CD4-positive, CD25-positive, alpha-beta regulatory T cell (primary cell): ENCODE data around the gene CALN1. TPM values are rescaled to one million over a fixed set of nuclear protein-coding genes. Genes with fewer than 3 reads are reported as not detected.

Experiments used
- ATAC-seq, 2 donors: fragments of 150-1000 bp; cut with Tn5 transposase; one replicate each; pipeline ENCODE4 v1.10.0; 2021; ENCODE audit warnings: low read depth in 2 of 2, moderate number of reproducible peaks in 2 of 2, moderate library complexity in 1 of 2
- DNase-seq, 3 donors: peaks; one replicate each; pipeline versions ENCODE4 v3.0.0 to v3.0.0-alpha.2; 2012 to 2022; ENCODE audit warnings: mixed read lengths in 1 of 3
- H3K27ac ChIP-seq: one replicate; pipeline ENCODE4 v1.7.0; 2013; ENCODE audit warnings: mild to moderate bottlenecking, low read length; ENCODE audit not compliant: insufficient read depth, poor library complexity, severe bottlenecking
- H3K27me3 ChIP-seq: one replicate; pipeline ENCODE4 v1.7.0; 2013; ENCODE audit warnings: low read length; ENCODE audit not compliant: control insufficient read depth, insufficient read depth
- H3K36me3 ChIP-seq: one replicate; pipeline ENCODE4 v1.7.0; 2013; ENCODE audit warnings: mild to moderate bottlenecking, low read length, moderate library complexity; ENCODE audit not compliant: control insufficient read depth, insufficient read depth
- H3K4me1 ChIP-seq: 2 replicates; pipeline ENCODE4 v1.7.0; 2013; ENCODE audit warnings: mild to moderate bottlenecking, low read length; ENCODE audit not compliant: insufficient read depth, control insufficient read depth, poor library complexity, severe bottlenecking
- H3K4me3 ChIP-seq: one replicate; pipeline ENCODE4 v1.7.0; 2013; ENCODE audit warnings: low read depth, mild to moderate bottlenecking, low read length, moderate library complexity
- H3K9me3 ChIP-seq, 2 experiments: 1 replicate in 1 of 2; 2 replicates in 1 of 2; pipeline ENCODE4 v1.7.0; 2013; ENCODE audit warnings: low read length in 2 of 2, mild to moderate bottlenecking in 1 of 2, moderate library complexity in 1 of 2; ENCODE audit not compliant: control insufficient read depth in 2 of 2
- H3K27ac Mint-ChIP-seq, 3 donors: one replicate each; pipeline ENCODE4 v1.8.0; 2020 to 2022; ENCODE audit warnings: mild to moderate bottlenecking in 3 of 3, mixed read lengths in 3 of 3, moderate library complexity in 2 of 3
- H3K27me3 Mint-ChIP-seq: one replicate; pipeline ENCODE4 v1.8.0; 2022; ENCODE audit warnings: mild to moderate bottlenecking, mixed read lengths
- H3K36me3 Mint-ChIP-seq: one replicate; pipeline ENCODE4 v1.8.0; 2020; ENCODE audit warnings: mixed read lengths
- H3K4me1 Mint-ChIP-seq, 4 donors: one replicate each; pipeline ENCODE4 v1.8.0; 2020 to 2022; ENCODE audit warnings: mixed read lengths in 4 of 4, mild to moderate bottlenecking in 1 of 4
- H3K4me3 Mint-ChIP-seq, 4 donors: one replicate each; pipeline ENCODE4 v1.8.0; 2020 to 2022; ENCODE audit warnings: mild to moderate bottlenecking in 4 of 4, mixed read lengths in 4 of 4, moderate library complexity in 3 of 4
- H3K9me3 Mint-ChIP-seq, 7 donors: one replicate each; pipeline ENCODE4 v1.8.0; 2020 to 2022; ENCODE audit warnings: mixed read lengths in 7 of 7, mild to moderate bottlenecking in 3 of 7, moderate library complexity in 2 of 7
- polyA plus RNA-seq, 4 donors: library from polyadenylated mRNA; unstranded; fragments of 300-500 nt; fragmentation: Illumina TruSeq; gene quantifications; one replicate each; pipeline ENCODE4 v1.2.3, GENCODE V29; 2021
- total RNA-seq: library from RNA; stranded (reverse); gene quantifications from one replicate; pipeline ENCODE4 v1.2.3, GENCODE V29; 2022

CALN1 gene
- total and polyA plus RNA-seq, 5 donors from 2014 or later, result 0.52 TPM; not detected in 4

DNA sequence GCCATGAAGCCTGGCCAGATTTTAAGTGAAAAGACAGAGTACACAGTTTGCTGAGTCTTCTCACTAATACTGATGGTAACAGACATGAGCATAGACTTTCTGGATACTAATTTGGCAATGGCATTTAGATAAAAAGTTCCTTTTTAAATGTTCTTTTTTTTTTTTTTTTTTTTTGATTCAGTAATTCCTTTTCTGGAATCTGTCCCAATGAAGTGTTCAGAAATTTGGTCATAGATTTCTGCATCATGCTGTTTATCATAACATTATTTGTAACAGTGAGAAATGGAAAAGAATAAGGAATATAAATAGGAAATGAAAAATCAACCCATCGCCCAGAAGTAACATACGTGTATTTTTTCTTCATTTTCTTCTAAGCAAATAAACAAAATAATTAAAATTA is 354.9 kb downstream of the CALN1 start:
- H3K9me3 ChIP-seq, result no peaks in the 10 kb centered on the region
- H3K4me3 ChIP-seq, result no peak overlapping the region
- Mint-ChIP-seq H3K36me3 (no peaks in the 10 kb centered on the region), H3K27me3 (no peaks in the 10 kb centered on the region), H3K27ac (no peak overlapping the region), H3K4me3 (no peak overlapping the region), H3K9me3 (peaks cover 0 to 14% (median 5%) of the 10 kb centered on the region in 7 donors), H3K4me1 (no peaks in the 10 kb centered on the region)
- H3K27ac ChIP-seq, result no peak overlapping the region
- H3K4me1 ChIP-seq, result no peaks in the 10 kb centered on the region
- no peak for DNase-seq
- no peaks in the 10 kb centered on the region for H3K27me3 ChIP-seq
- no peaks in the 10 kb centered on the region for H3K36me3 ChIP-seq
- ATAC-seq, result no peak

DNA sequence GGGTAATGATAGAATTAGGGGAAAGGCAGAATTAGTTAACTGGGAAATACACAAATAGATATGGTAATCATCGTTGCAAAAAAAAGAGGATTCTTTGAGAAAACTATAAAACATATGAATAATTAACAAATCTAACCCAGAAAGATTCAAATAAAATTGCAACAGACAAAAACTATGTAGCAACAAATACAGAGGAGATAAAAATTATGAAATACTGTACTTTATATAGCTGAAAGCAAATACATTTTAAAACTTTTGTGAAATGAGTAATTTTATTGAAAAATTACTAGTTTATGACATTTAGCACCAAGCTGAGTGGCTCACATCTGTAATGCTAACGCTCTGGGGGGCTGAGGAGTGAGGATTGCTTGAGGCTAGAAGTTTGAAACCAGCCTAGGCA is 356.7 kb downstream of the CALN1 start:
- Histone ChIP-seq H3K4me1 (no peaks in the 10 kb centered on the region), H3K36me3 (no peaks in the 10 kb centered on the region), H3K27ac (no peak overlapping the region), H3K27me3 (no peaks in the 10 kb centered on the region), H3K4me3 (no peak overlapping the region), H3K9me3 (no peaks in the 10 kb centered on the region)
- no peaks in the 10 kb centered on the region for H3K36me3 Mint-ChIP-seq
- H3K27me3 Mint-ChIP-seq, result no peaks in the 10 kb centered on the region
- H3K27ac Mint-ChIP-seq, result no peak overlapping the region
- no peak for DNase-seq
- H3K4me1 Mint-ChIP-seq, result no peaks in the 10 kb centered on the region
- H3K4me3 Mint-ChIP-seq, result no peak overlapping the region
- no peak for ATAC-seq
- peaks cover 0 to 11% (median 9%) of the 10 kb centered on the region in 7 donors for H3K9me3 Mint-ChIP-seq

DNA sequence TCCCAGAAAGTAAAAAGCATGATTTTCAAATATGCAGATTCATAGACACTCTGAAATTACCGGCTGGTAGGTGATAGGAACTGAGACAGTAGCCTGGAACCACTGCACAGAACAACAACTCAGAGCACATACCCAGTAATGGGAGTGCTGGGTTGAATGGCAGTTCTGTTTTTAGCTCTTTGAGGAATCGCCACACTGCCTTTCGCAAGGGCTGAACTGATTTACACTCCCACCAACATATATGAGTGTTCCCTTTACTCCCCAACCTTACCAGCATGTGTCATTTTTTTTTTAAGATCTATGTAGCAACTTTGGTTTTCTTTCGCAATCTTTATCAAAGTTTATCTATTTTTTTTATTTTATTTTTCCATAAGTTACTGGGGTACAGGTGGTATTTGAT is 358.8 kb downstream of the CALN1 start:
- H3K27me3 ChIP-seq, result no peaks in the 10 kb centered on the region
- Mint-ChIP-seq H3K36me3 (no peaks in the 10 kb centered on the region), H3K27ac (peak overlapping the region in 1 of 3 donors; percentile 18), H3K4me3 (peak overlapping the region in 1 of 4 donors; percentile 51), H3K4me1 (no peaks in the 10 kb centered on the region), H3K9me3 (peaks cover 0 to 16% (median 9%) of the 10 kb centered on the region in 7 donors), H3K27me3 (no peaks in the 10 kb centered on the region)
- DNase-seq, result no peak
- no peak overlapping the region for H3K27ac ChIP-seq
- no peaks in the 10 kb centered on the region for H3K4me1 ChIP-seq
- H3K36me3 ChIP-seq, result no peaks in the 10 kb centered on the region
- no peak overlapping the region for H3K4me3 ChIP-seq
- no peak for ATAC-seq
- H3K9me3 ChIP-seq, result no peaks in the 10 kb centered on the region

DNA sequence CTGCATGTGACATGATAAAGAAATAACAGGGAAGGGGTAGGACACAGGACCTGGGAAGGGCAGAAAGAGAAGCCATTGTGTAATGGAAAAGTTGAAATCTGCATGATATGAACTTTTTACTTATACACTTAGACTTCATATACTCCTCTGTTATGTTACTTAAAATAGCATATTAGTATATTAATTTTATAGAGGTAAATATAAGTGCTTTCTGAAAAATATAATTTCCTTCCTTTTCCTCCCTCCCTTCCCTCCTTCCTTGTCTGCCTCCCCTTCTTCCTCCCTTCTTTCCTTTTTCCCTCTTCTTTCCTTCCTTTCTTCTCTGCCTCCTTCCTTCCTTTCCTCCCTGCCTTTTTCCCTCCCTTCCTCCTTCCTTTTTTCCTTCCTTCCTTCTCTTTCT is 363.7 kb downstream of the CALN1 start:
- H3K27ac ChIP-seq, result no peak overlapping the region
- Mint-ChIP-seq H3K36me3 (no peaks in the 10 kb centered on the region), H3K4me1 (no peaks in the 10 kb centered on the region), H3K27ac (no peak overlapping the region), H3K9me3 (peaks cover 1 to 17% (median 11%) of the 10 kb centered on the region in 7 donors), H3K27me3 (no peaks in the 10 kb centered on the region), H3K4me3 (no peak overlapping the region)
- no peaks in the 10 kb centered on the region for H3K9me3 ChIP-seq
- ATAC-seq (no peak), DNase-seq (no peak)
- H3K4me3 ChIP-seq, result no peak overlapping the region
- H3K36me3 ChIP-seq, result no peaks in the 10 kb centered on the region
- H3K27me3 ChIP-seq, result no peaks in the 10 kb centered on the region
- no peaks in the 10 kb centered on the region for H3K4me1 ChIP-seq

DNA sequence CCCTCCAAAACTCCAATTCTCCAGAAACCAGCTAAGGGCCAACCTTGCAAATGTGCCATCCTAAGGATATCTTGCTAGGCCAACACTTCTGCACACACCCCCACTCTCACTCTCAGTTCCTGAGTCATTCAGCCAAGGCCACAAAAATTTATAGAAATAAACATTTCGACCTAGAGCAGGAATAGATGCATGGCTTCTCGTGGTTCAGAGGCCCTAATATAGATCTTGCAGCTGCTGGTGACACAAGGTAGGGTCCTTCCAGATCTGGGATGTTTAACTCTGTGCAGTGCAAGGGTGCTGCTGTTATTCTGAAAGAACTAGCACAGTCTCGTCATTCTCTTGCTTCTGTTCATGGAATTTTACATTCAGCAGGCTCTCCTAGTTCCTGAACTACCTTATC is 369.3 kb downstream of the CALN1 start:
- H3K9me3 ChIP-seq, result no peaks in the 10 kb centered on the region
- Mint-ChIP-seq H3K9me3 (peaks cover 3 to 18% (median 6%) of the 10 kb centered on the region in 7 donors), H3K27me3 (no peaks in the 10 kb centered on the region), H3K4me3 (no peak overlapping the region), H3K4me1 (no peaks in the 10 kb centered on the region), H3K27ac (no peak overlapping the region), H3K36me3 (no peaks in the 10 kb centered on the region)
- DNase-seq, result no peak
- H3K36me3 ChIP-seq, result no peaks in the 10 kb centered on the region
- no peaks in the 10 kb centered on the region for H3K27me3 ChIP-seq
- H3K4me1 ChIP-seq, result no peaks in the 10 kb centered on the region
- H3K27ac ChIP-seq, result no peak overlapping the region
- ATAC-seq, result no peak
- H3K4me3 ChIP-seq, result no peak overlapping the region

DNA sequence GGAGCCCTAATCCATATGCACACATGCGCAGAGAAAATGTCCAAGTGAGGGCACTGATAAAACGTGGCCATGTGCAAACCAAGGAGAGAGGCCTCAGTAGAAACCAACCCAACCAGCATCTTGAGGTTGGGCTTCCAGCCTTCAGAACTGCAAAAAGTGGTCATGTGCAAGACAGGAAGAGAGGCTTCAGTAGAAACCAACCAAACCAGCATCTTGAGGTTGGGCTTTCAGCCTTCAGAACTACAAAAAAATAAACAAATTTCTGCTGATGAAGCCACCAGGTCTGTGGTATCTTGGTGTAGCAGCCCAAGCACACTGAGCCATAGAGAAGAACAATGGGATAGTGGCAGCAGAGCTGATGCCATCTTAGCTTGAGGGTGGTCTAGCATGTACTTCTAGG is 371.5 kb downstream of the CALN1 start:
- no peaks in the 10 kb centered on the region for H3K9me3 ChIP-seq
- H3K9me3 Mint-ChIP-seq, result peaks cover 4 to 21% (median 6%) of the 10 kb centered on the region in 7 donors

DNA sequence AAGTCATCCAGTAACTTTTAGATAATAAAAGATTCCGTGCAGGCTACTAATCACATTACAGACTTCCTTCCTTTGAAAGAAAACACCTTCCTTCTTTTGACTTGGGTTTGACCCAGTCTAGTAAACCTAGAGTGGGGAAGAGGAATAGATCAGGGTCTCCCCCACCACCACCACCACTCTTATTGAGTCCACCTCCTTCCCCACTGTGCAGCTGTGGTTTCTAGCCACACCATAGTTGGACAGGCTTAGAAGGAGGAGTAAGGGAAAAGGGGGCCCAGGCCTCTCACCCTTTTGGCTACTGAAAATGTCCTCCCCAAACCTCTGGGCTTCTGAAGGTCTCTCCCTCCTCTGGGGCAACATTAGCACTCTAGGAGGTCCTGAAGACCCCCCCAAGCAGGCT is 372.7 kb downstream of the CALN1 start:
- Histone ChIP-seq H3K36me3 (no peaks in the 10 kb centered on the region), H3K9me3 (no peaks in the 10 kb centered on the region), H3K27me3 (no peaks in the 10 kb centered on the region), H3K4me1 (no peaks in the 10 kb centered on the region), H3K4me3 (no peak overlapping the region), H3K27ac (no peak overlapping the region)
- ATAC-seq, result no peak
- DNase-seq, result no peak
- Mint-ChIP-seq H3K4me3 (no peak overlapping the region), H3K27me3 (no peaks in the 10 kb centered on the region), H3K4me1 (no peaks in the 10 kb centered on the region), H3K27ac (no peak overlapping the region), H3K9me3 (peaks cover 5 to 20% (median 9%) of the 10 kb centered on the region in 7 donors), H3K36me3 (no peaks in the 10 kb centered on the region)

More for the DNA sequence above, 371.5 kb downstream of the CALN1 start:
- H3K27ac Mint-ChIP-seq, result no peak overlapping the region
- no peak overlapping the region for H3K4me3 Mint-ChIP-seq
- ATAC-seq (no peak), DNase-seq (no peak)
- H3K27me3 ChIP-seq, result no peaks in the 10 kb centered on the region
- H3K36me3 Mint-ChIP-seq, result no peaks in the 10 kb centered on the region
- H3K4me1 ChIP-seq, result no peaks in the 10 kb centered on the region
- no peaks in the 10 kb centered on the region for H3K27me3 Mint-ChIP-seq
- H3K27ac ChIP-seq, result no peak overlapping the region
- H3K36me3 ChIP-seq, result no peaks in the 10 kb centered on the region
- H3K4me1 Mint-ChIP-seq, result no peaks in the 10 kb centered on the region
- no peak overlapping the region for H3K4me3 ChIP-seq

DNA sequence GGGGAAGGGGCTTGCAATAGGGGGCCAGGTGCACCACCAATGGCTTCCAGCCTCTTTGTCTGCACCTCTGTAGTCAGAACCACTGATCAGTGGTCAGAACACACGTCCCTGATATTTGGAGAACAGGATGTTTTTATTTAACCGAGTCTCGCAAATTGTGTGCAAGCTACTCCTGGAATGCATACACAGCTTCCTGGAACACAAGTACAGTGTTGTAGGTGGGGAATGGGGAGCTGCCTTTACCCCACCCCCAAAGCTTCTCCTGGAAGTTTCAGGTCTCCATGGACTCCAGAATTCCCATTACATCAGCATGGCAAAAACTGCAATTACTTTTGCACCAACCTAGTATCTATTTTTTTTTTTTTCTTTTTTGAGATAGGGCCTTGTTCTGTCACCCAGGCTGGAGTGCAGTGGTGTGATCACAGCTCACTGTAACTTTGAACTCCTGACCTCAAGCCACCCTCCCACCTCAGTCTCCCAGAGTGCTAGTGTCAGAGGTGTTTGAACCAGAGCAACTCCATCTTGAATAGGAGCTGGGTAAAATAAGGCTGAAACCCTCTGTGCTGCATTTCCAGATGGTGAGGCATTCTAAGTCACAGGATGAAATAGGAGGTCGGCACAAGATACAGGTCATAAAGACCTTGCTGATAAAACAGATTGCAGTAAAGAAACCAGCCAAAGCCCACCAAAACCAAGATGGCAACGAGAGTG is 374.0 kb downstream of the CALN1 start:
- Histone ChIP-seq H3K36me3 (no peaks in the 10 kb centered on the region), H3K4me3 (no peak overlapping the region), H3K9me3 (no peaks in the 10 kb centered on the region), H3K4me1 (no peaks in the 10 kb centered on the region), H3K27me3 (no peaks in the 10 kb centered on the region), H3K27ac (no peak overlapping the region)
- DNase-seq, result no peak
- Mint-ChIP-seq H3K9me3 (peaks cover 5 to 24% (median 11%) of the 10 kb centered on the region in 7 donors), H3K27ac (no peak overlapping the region), H3K27me3 (no peaks in the 10 kb centered on the region), H3K4me3 (no peak overlapping the region), H3K4me1 (no peaks in the 10 kb centered on the region), H3K36me3 (no peaks in the 10 kb centered on the region)
- ATAC-seq, result no peak
